ENCODE measurements around the gene SEC22B. TPM values are rescaled to one million over a fixed set of nuclear protein-coding genes. Genes with fewer than 3 reads are reported as not detected.

The SEC22B gene
- total RNA-seq: 28.2 and 29.6 TPM in 2 replicates

GRCh38 chr1:120176092-120176855 lies at the start of gene SEC22B:
Gene SEC22B, minus strand, starts transcription at chr1:120176520. Its CDS starts 139 bp downstream, at chr1:120176381.

Other genes with a start within 250 kb of the SEC22B start
- 51.6 and 53.1 TPM in 2 replicates for gene NOTCH2, start 106.9 kb downstream of the SEC22B start, total RNA-seq
- 3.6 and 3.7 TPM in 2 replicates for gene NBPF8, start 238.5 kb upstream of the SEC22B start, total RNA-seq

Data from bronchus fibroblast of lung (primary cell).